Putamen (tissue), 1 donor: Measurements from ENCODE around the gene CDC42EP5.

ENCODE experiments used
- DNase-seq: peaks from one replicate; pipeline ENCODE4 v3.0.0-alpha.2; 2016; ENCODE audit warnings: low spot score

Gene CDC42EP5

DNA sequence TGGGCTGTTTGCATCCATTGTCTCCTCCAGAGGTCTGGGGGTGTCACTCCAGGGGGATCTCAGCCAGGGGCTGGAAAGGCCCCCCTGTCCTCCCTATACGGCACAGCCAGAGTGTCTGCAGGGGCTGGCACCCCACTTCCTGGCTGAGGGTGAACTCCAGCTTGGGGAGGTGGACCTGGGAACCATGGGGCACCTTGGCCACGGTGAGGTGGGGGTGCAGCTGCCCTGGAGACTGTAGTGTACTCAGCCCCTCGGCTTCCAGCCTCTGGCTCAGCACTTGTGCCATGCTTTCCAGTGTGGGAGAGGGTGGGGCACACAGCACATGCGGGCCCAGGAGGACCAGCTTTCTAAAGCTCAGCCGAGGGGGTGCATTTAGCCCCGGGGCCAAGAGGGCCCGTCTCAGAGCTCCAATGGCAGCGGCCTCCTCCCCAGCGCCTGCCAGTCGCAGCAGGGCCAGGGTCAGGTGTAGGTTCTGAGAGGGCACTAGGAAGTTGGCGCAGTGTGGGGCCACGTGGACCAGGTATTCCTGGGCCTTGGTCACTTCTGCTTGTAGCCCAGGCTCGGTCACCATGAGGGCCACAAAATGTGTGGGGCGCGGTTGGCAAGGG lies 10.9 kb downstream of the CDC42EP5 start:
- DNase-seq = no peak

DNA sequence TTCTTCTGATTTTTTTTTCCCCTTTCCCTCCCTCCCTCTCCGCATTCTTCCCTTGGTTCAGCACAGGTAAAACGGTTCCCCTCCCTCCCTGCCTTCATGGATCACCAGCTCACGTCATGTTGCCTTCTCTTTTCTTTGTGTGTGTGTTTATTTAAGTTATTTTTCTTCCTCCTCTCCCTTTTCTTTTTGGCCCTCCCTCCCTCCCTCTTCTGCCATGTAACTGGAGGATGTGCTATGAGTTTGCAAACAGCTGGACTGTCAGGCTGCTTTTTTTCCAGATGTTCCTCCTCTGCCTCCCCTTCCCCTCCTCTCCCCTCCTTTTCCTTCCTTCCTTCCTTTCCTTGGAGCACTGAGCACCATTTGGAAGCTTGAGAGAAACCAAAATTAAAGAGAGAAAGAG lies 11.5 kb downstream of the CDC42EP5 start:
- DNase-seq = no peak

DNA sequence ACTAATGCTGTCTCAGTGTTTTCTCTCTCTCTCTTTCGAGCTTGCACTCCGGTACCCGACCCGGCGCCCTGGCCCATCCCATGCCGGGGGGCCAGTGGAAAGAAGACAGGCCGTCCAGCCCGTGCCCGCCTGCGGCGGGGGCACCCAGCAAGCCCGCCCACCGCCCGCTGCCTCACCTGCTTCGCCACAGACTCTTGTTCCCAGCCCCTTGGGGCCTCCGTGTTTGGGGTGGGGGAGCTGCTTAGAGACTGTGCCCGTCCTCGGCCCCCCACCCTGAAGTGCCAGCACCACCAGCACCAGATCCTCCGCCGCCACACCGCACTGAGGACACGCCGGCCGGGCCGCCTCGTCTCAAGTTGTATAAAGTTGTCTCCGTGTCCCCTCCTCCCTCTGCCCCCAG lies 11.9 kb downstream of the CDC42EP5 start:
- DNase-seq = no peak

- no peak for DNase-seq
Observed at GRCh38 chr19:54460230-54461005, 12.7 kb downstream of the CDC42EP5 start.

DNA sequence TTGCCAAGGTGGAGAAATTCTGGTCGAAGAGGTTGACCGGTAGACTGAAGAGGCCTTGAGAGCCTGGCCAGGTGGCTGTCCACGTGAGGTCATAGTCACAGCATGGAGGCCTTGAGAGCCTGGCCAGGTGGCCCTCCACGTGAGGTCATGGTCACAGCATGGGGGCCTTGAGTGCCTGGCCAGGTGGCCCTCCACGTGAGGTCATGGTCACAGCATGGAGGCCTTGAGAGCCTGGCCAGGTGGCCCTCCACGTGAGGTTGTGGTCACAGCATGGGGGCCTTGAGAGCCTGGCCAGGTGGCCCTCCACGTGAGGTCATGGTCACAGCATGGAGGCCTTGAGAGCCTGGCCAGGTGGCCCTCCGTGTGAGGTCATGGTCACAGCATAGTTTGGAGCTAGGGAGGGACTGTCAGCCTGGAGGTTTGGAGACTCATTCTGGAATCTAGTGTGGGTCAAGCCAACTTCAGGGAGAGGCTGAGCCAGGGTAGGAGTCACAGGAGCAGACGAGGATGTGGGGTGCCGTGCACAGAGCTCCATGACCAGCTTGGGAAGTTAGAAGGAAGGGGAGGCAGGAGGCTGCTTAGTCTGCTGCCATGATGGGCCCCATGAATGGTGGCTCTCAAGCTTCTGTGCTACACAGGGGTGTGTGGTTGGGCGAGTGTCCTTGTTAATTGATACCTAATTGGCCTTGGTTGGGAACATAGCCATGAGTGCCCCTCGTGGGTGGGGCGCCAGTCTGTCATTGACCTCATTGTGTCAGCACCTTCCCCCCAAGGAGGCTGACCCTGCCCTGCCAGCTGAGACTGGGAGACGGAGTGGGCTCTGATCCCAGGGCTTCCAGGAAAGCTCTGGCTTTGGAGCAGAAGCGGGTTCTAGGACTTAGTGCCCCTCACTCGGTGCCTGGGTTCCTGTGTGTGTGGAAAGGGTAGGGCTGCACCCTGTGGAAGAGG lies 13.5 kb downstream of the CDC42EP5 start:
- no peak for DNase-seq

- no peak for DNase-seq
Observed at GRCh38 chr19:54458648-54459281, 14.3 kb downstream of the CDC42EP5 start.

DNA sequence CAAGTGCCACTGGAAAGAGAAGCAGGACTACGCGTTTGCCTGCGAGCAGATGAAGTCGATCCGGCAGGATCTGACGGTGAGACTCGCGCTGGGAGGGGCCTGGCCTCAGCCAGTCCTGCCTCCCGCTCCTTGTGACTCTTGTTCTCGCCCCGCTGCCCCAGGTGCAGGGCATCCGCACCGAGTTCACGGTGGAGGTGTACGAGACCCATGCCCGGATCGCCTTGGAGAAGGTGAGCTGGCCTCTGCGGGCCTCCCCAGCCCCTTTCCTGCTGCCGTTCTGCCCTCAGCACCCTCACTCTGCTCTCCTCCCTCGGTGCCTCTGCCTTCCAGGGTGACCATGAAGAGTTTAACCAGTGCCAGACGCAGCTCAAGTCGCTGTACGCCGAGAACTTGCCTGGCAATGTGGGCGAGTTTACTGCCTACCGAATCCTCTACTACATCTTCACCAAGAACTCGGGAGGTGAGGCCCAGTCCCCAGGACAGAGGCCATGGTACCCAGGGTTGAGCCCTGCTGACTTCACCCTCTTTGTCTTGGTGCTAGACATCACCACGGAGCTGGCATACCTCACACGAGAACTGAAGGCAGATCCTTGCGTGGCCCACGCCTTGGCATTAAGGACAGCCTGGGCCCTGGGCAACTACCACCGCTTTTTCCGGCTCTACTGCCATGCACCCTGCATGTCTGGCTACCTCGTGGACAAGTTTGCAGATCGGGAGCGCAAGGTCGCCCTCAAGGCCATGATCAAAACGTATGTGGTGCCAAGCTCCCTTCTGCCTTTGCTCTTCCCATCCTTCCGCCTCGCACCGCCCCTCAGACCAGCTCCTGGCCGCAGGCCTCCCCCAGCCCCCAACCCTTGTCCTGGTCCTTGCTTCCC lies 15.1 kb downstream of the CDC42EP5 start:
- DNase-seq = no peak

DNA sequence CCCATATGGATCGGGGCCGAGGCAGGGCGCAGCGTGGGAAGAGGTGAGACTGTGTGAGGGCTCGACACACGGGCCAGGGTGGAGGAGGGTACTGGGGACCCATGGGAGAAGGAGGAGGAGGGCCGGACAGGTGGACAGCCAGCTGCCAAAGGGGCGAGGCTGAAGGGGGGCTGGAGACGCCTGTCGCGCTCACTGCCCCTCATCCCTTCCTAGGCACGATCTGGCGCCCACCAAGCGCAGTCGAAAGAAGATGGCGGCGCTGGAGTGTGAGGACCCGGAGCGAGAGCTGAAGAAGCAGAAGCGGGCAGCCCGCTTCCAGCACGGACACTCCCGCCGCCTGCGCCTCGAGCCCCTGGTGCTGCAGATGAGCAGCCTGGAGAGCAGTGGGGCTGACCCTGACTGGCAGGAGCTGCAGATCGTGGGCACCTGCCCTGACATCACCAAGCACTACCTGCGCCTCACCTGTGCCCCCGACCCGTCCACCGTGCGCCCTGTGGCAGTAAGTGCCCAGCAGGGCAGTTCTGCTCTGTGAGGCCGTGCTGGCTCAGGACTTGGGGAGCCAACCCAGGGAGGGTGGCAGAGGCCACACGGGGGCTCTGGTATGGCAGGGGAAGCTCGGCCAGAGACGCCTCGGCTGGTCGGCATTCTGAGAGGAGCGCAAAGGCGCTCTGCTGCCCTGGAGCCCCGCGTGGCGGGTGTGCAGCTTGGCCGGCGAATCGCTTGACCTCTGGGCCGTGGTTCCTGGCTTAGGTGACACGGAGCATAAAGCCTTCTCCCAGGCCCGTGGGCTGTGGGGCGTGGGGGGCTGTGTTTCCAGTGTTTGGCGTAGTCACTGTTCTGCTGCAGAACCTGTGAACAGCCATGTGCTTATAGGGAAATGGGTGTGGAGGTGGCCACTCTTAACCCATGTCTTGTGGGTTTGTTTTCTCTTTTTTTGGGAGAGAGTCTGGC lies 16.4 kb downstream of the CDC42EP5 start:
- DNase-seq = no peak

GRCh38 chr19:54455786-54456422 lies 17.2 kb downstream of the CDC42EP5 start:
- no peak for DNase-seq

- no peak for DNase-seq
Observed at GRCh38 chr19:54454781-54455675, 18.1 kb downstream of the CDC42EP5 start.

GRCh38 chr19:54453921-54454780 lies 18.9 kb downstream of the CDC42EP5 start:
- no peak for DNase-seq

GRCh38 chr19:54452626-54453025 lies 20.5 kb downstream of the CDC42EP5 start:
- no peak for DNase-seq

DNA sequence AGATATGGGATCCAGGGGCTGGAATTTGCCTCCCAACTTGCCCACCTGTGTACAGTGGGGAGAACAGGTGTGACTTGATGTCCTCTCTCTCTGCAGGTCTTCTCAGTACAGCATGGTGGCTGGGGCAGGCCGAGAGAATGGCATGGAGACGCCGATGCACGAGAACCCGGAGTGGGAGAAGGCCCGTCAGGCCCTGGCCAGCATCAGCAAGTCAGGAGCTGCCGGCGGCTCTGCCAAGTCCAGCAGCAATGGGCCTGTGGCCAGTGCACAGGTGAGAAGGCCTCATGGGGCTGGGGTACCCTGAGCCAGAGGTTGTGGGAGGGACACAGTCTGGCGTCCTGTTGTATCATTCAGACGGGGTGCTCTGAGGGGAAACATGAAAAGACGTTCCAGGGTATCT lies 21.1 kb downstream of the CDC42EP5 start:
- no peak for DNase-seq

DNA sequence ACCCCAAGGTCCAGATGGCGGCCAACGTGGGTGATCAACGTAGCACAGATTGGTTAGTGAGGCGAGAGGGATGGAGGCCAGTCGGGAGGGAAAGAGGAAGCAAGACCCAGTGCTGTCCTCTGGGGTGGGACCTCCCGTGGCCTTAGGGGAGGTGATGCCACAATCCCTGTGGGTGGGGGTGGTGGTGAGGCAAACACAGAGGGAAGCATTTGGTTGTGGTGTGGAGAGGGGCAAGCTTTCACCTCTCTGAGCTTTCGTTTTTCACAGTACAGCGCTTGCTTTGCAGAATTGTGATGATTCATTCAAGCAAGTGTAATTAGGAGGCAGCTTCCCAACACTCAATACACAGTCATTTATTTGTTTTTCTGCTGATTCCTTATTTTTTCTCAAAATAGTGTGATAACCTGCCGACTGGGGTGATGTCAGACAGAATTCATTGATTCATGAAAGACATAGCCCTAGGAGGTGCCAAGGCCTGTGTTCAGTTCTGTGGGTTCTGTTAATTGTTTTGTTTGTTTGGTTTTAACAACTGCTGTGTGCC lies 21.7 kb downstream of the CDC42EP5 start:
- no peak for DNase-seq

DNA sequence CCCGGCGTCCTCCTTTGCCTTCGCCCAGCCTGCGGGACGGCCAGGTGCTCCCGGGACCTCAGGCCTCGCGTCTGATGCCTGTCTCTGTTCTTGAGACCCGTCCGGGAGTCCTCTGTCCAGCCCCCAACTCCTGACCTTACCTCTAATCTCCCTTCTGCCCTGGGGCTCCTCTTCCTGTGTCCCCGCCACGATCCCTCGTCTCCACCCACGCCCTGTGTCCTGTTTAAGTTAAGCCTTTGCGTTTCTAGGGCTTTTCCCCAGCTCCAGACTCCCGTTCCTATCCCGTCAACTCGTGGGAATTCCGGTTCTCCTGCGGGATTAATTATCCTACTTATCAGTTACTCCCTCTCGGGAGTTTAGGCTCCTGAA lies 23.4 kb downstream of the CDC42EP5 start:
- no peak for DNase-seq

DNA sequence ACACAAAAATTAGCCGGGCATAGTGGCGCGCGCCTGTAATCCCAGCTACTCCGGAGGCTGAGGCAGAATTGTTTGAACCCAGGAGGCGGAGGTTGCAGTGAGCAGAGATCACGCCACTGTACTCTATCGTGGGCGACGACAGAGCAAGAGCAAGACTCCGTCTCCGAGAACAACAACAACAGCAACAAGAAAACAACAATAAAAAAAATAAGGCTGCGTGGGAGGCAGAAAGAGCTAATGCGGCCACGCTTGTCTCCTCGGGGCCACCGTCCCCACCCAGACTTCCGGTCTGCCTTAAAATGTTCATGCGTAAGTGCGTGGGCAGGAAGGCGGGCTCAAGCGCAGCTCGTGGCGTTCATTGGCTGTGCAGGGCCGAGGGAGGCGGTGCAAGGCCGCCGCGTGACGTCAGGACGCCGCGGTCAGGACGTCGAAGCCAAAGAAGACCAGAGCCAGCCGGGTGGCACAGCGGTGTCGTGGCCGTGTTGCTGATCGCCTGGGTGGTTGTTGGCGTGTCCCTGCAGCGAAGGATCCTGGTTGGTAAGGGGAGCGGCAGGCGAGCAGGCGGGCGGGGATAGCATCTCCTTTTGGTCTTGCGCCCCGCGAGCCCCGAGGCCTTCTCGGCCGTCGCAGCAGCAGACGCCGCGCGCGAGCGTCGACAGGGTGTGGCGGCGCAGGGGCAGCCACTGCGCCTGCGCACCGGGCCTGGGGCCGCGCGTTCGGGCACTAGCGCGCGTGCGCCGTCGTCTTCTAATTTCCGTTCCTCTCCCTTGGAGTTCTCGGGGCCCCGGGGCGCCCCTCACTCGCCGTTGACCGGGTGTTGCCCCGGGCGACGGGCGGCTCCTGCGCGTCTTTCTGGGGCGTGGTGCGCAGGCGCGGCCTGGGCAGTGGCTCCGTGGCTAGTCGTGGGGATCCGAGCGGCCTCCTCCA lies 24.1 kb downstream of the CDC42EP5 start, which contains the start of gene LENG8:
Gene LENG8, plus strand, starts transcription at position 426 of the 927 bp plus-strand sequence. CDS start 2,146 bp downstream, outside the sequence.
- peak; percentile 99 for DNase-seq
